ENCODE results near the gene TMEM135.

Gene TMEM135

GRCh38 chr11:87212891-87213290, 175.2 kb downstream of the TMEM135 start:
- no peak overlapping the region for H3K4me3 ChIP-seq (replicated peaks; ENCODE audit: low read depth, low read length)

GRCh38 chr11:87213444-87213843, 175.7 kb downstream of the TMEM135 start:
- no peak for DNase-seq (ENCODE audit: low read depth)
- H3K4me3 ChIP-seq (replicated peaks; ENCODE audit: low read depth, low read length), result no peak overlapping the region

More at GRCh38 chr11:87212891-87213290, 175.2 kb downstream of the TMEM135 start:
- DNase-seq (ENCODE audit: low read depth), result no peak
- no peak for TF ChIP-seq CTCF (IDR thresholded peaks at IDR 0.05; ENCODE audit: low read length, missing control alignments)

GRCh38 chr11:87215236-87215635, 177.5 kb downstream of the TMEM135 start:
- no peak overlapping the region for H3K4me3 ChIP-seq (replicated peaks; ENCODE audit: low read depth, low read length)
- no peak for TF ChIP-seq CTCF (IDR thresholded peaks at IDR 0.05; ENCODE audit: low read length, missing control alignments)
- no peak for DNase-seq (ENCODE audit: low read depth)

More at GRCh38 chr11:87213444-87213843, 175.7 kb downstream of the TMEM135 start:
- no peak for TF ChIP-seq CTCF (IDR thresholded peaks at IDR 0.05; ENCODE audit: low read length, missing control alignments)

- H3K4me3 ChIP-seq (replicated peaks; ENCODE audit: low read depth, low read length), result no peak overlapping the region
- TF ChIP-seq CTCF (IDR thresholded peaks at IDR 0.05; ENCODE audit: low read length, missing control alignments), result no peak
- no peak for DNase-seq (ENCODE audit: low read depth)
These were observed 181.5 kb downstream of the TMEM135 start for GRCh38 chr11:87219266-87219665.

- TF ChIP-seq CTCF (IDR thresholded peaks at IDR 0.05; ENCODE audit: low read length, missing control alignments), result no peak
- no peak overlapping the region for H3K4me3 ChIP-seq (replicated peaks; ENCODE audit: low read depth, low read length)
- DNase-seq (ENCODE audit: low read depth), result no peak
These were observed 186.1 kb downstream of the TMEM135 start for GRCh38 chr11:87223816-87224215.

- no peak for DNase-seq (ENCODE audit: low read depth)
- TF ChIP-seq CTCF (IDR thresholded peaks at IDR 0.05; ENCODE audit: low read length, missing control alignments), result no peak
These were observed 186.8 kb downstream of the TMEM135 start for GRCh38 chr11:87224486-87224885.

GRCh38 chr11:87228820-87229219, 191.1 kb downstream of the TMEM135 start:
- no peak overlapping the region for H3K4me3 ChIP-seq (replicated peaks; ENCODE audit: low read depth, low read length)
- no peak for DNase-seq (ENCODE audit: low read depth)
- TF ChIP-seq CTCF (IDR thresholded peaks at IDR 0.05; ENCODE audit: low read length, missing control alignments), result no peak

More at GRCh38 chr11:87224486-87224885, 186.8 kb downstream of the TMEM135 start:
- H3K4me3 ChIP-seq (replicated peaks; ENCODE audit: low read depth, low read length), result no peak overlapping the region
